Stimulated activated naive CD8-positive, alpha-beta T cell treated with anti-CD3 and anti-CD28 coated beads, Interleukin-15, Interleukin-2, amounts not matched to agents 100 ng/mL and 50 ng/mL, for 24 hours (primary cell): Measurements from ENCODE around the gene ALG2.
A peak's percentile ranks its signal among the peaks of the same experiment; 100 is the strongest.
"Not testable (repeated sequence)": the region's sequence is repeated elsewhere in the genome, so short reads cannot be mapped to it uniquely, and the experiment has no call there.

Experiments
- H3K27ac Mint-ChIP-seq: one replicate; pipeline ENCODE4 v1.8.0; 2021; ENCODE audit warnings: mild to moderate bottlenecking, mixed read lengths
- H3K27me3 Mint-ChIP-seq: one replicate; pipeline ENCODE4 v1.8.0; 2021; ENCODE audit warnings: mixed read lengths
- H3K36me3 Mint-ChIP-seq: one replicate; pipeline ENCODE4 v1.8.0; 2021; ENCODE audit warnings: low read depth, mixed read lengths
- H3K4me1 Mint-ChIP-seq: one replicate; pipeline ENCODE4 v1.8.0; 2021; ENCODE audit warnings: low read depth, mixed read lengths
- H3K4me3 Mint-ChIP-seq: one replicate; pipeline ENCODE4 v1.8.0; 2021; ENCODE audit warnings: mild to moderate bottlenecking, mixed read lengths
- H3K9me3 Mint-ChIP-seq: one replicate; pipeline ENCODE4 v1.8.0; 2021; ENCODE audit warnings: mixed read lengths

The ALG2 gene

DNA sequence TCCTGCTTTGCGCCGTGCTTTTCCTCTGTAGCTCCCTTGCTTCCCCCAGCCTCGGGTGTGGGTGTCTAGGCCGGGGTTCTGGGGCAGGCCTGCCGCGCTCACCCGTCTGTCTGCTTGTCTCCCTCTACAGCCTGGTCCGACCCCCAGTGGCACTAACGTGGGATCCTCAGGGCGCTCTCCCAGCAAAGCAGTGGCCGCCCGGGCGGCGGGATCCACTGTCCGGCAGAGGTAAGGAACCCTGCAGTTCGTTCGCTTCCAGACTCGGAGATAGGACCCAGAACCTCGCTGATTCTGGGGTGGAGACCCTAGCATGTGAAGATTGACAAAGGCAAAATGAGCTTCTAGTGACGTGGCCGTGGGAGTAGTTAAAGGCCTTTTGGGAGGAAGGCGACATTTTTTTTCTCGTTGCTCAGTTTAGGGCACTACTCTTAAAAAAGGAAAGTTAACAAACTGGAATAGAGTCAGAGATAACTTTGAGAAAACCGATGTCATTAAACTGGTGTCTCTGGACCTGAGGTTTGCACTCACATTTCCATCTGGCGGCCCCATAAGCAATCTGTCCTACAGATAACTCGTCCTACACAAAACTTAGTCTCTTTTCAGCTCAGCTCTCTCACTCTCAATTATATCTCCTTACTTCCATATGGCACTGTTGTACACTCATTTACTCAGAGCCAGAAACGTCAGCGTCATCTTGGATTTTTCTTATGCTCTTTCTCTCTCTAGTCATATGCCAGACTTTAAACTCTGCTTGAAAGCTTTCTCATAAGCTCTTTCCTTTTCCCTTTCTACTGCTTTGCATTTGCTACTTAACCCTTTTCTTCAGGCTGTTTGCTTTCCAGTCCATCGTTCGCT, 901 bp upstream of the ALG2 start:
- H3K4me3 Mint-ChIP-seq, result peak overlapping the region; percentile 94
- H3K27me3 Mint-ChIP-seq, result no peaks in the 10 kb centered on the region
- H3K27ac Mint-ChIP-seq, result peak overlapping the region; percentile 99
- no peaks in the 10 kb centered on the region for H3K9me3 Mint-ChIP-seq
- H3K36me3 Mint-ChIP-seq, result peaks cover 57% of the 10 kb centered on the region
- H3K4me1 Mint-ChIP-seq, result peaks cover 72% of the 10 kb centered on the region

- Mint-ChIP-seq H3K4me1 (peaks cover 75% of the 10 kb centered on the region), H3K36me3 (peaks cover 69% of the 10 kb centered on the region)
These were observed 499 bp downstream of the ALG2 start for GRCh38 chr9:99221266-99221620.

DNA sequence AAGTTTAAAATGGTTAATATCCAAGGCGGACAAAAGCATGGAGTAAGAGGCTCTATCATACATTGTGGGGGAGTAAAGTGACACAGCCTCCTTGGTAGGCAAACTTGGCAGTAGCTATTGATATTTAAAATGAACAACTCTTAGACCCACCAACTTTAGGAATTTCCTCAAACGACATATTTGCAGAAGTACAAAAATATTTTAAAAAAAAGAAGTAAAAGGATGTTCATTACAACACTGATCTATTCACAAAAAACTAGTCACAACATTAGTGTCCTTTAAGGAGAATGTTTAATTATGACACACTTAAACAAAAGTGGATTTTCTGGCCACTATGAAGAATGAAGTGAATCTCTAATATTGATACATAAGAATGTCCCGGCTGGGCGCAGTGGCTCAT, 1.7 kb downstream of the ALG2 start:
- H3K9me3 Mint-ChIP-seq, result no peaks in the 10 kb centered on the region
- no peak overlapping the region for H3K27ac Mint-ChIP-seq
- no peaks in the 10 kb centered on the region for H3K27me3 Mint-ChIP-seq
- peaks cover 69% of the 10 kb centered on the region for H3K36me3 Mint-ChIP-seq
- H3K4me3 Mint-ChIP-seq, result peak overlapping the region; percentile 78
- H3K4me1 Mint-ChIP-seq, result peaks cover 62% of the 10 kb centered on the region

More at GRCh38 chr9:99221266-99221620, 499 bp downstream of the ALG2 start:
- Mint-ChIP-seq H3K27me3 (no peaks in the 10 kb centered on the region), H3K4me3 (peak overlapping the region; percentile 94), H3K9me3 (no peaks in the 10 kb centered on the region), H3K27ac (peak overlapping the region; percentile 86)

DNA sequence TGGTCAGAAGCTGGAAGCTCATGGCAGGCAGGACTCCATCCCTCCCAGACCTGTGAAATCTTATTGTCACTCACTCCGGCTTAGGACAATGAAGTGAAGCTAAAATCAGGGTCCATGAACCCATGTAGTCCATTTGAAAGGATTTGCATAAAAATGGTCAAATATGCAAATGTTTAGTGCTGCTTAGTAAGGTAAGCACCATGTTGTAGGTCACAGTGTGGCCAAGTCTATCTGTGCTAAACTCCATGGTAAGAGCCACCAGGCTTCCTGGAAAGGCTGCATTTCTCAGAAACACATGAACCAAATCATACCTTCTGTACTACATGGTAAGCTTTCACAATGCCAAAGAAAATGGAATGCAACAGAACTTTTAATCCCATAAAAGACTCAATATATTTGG, 5.7 kb downstream of the ALG2 start:
- Mint-ChIP-seq H3K4me3 (no peak overlapping the region), H3K36me3 (peaks cover 53% of the 10 kb centered on the region), H3K4me1 (peaks cover 45% of the 10 kb centered on the region), H3K9me3 (no peaks in the 10 kb centered on the region), H3K27ac (no peak overlapping the region), H3K27me3 (no peaks in the 10 kb centered on the region)

- Mint-ChIP-seq H3K27me3 (peaks cover 4% of the 10 kb centered on the region), H3K36me3 (peaks cover 36% of the 10 kb centered on the region), H3K27ac (no peak overlapping the region), H3K9me3 (peaks cover 9% of the 10 kb centered on the region), H3K4me3 (no peak overlapping the region), H3K4me1 (peaks cover 21% of the 10 kb centered on the region)
These were observed 8.5 kb downstream of the ALG2 start for GRCh38 chr9:99213197-99213596.

DNA sequence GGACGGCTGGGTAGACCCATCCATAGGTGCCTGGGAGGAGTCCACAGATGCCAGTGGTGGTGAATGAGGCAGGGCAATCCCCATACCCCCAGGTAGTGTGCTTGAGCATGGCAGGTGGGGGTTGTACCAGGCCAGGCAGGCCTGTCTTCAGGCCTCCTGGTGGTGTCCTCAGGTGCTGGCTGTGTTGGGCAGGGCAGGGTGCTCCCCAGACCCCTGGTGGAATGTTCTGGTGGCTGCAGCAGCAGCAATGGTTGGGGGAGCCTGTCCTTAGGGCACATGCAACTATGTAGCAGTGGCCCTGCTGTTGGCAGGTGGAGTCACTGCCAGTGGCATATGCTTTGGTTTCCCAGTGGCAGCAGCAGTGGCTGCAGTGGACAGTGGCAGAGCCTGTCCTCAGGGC, 10.0 kb downstream of the ALG2 start:
- Mint-ChIP-seq H3K4me3 (no peak overlapping the region), H3K27me3 (peaks cover 4% of the 10 kb centered on the region), H3K4me1 (peaks cover 9% of the 10 kb centered on the region), H3K27ac (no peak overlapping the region), H3K36me3 (peaks cover 22% of the 10 kb centered on the region), H3K9me3 (peaks cover 9% of the 10 kb centered on the region)

- peaks cover 12% of the 10 kb centered on the region for H3K36me3 Mint-ChIP-seq
- H3K27me3 Mint-ChIP-seq, result peaks cover 5% of the 10 kb centered on the region
- H3K4me3 Mint-ChIP-seq, result no peak overlapping the region
- H3K4me1 Mint-ChIP-seq, result peaks cover 8% of the 10 kb centered on the region
- H3K27ac Mint-ChIP-seq, result no peak overlapping the region
- peaks cover 9% of the 10 kb centered on the region for H3K9me3 Mint-ChIP-seq
These were observed 11.2 kb downstream of the ALG2 start for GRCh38 chr9:99210572-99210971.

DNA sequence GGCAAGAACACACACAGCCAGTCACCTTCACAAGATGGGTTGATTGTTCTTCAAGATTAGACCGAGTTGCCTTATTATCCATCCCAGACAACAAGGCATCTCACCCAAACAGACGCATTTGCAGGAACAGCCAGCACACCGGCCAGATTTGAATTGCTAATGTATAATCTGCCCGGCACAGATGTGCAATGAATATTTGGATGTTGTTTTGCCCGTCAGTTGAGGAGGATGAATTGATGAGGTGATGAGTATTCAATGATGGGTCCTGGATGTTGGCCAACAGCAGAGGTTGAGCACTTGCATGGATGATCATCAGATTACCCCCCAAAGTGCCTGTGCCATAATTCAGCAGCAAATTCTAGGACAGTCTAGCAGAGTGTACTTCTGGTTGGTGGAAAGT, 20.1 kb downstream of the ALG2 start:
- peaks cover 3% of the 10 kb centered on the region for H3K27me3 Mint-ChIP-seq
- no peaks in the 10 kb centered on the region for H3K4me1 Mint-ChIP-seq
- no peaks in the 10 kb centered on the region for H3K9me3 Mint-ChIP-seq
- H3K4me3 Mint-ChIP-seq, result no peak overlapping the region
- no peak overlapping the region for H3K27ac Mint-ChIP-seq
- no peaks in the 10 kb centered on the region for H3K36me3 Mint-ChIP-seq

DNA sequence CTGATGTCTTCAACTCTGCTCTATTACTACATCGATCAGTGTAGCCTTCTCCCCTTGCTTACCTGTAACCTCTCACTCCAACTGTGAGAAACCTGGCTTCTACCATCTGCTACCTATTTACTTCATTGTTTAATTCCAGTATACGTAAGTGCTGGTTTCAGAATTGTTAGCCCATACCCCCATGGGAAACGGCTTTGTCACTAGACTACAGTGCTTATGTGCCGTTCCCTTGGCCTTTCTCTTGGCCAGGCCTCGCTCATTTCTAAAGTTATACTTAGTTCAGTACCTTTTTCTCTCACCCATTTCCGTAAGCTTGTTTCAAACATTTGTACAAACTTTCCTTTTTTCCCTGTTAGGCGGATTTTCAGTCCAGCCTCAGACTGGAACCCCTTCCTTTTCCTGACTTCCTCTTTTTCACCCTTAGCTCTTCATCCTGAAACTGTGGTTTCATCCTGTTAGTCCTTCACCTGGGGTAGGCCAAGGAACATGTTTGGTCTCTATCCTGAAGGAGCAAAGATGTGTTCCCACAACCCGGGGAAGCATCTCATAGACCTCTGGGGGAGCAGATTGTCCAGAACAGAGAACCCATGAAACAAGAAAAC, 21.7 kb downstream of the ALG2 start:
- Mint-ChIP-seq H3K9me3 (no peaks in the 10 kb centered on the region), H3K36me3 (no peaks in the 10 kb centered on the region), H3K4me1 (no peaks in the 10 kb centered on the region), H3K27ac (no peak overlapping the region), H3K27me3 (no peaks in the 10 kb centered on the region), H3K4me3 (no peak overlapping the region)

- Mint-ChIP-seq H3K9me3 (no peaks in the 10 kb centered on the region), H3K4me3 (no peak overlapping the region), H3K36me3 (no peaks in the 10 kb centered on the region), H3K27me3 (peaks cover 2% of the 10 kb centered on the region), H3K4me1 (peaks cover 7% of the 10 kb centered on the region), H3K27ac (no peak overlapping the region)
These were observed 23.8 kb downstream of the ALG2 start for GRCh38 chr9:99197987-99198386.

DNA sequence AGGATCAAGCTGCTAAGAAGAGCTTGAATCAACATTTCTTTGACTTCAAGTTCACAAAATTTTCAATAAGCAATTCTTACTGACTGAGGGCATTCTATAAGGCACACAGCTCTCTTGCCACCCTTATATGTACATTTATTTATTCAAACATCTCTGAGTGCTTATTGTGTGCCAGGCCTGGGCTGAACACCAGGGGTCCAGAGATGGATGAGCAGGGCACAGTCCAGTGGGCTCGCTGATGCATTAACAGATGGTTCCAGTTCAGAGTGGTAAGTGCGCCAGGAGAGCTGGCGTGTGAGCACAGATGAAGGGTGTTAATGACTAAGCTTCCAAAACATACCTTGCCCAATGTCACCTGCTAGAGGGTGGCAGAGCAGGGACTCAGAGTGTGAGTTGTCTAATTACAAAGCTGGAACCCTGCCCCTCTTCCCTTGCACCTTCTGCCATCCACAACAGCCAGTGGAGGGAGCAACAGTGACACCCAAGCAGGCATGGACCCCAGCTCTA, 24.6 kb downstream of the ALG2 start:
- Mint-ChIP-seq H3K9me3 (no peaks in the 10 kb centered on the region), H3K4me3 (no peak overlapping the region), H3K4me1 (peaks cover 9% of the 10 kb centered on the region), H3K36me3 (no peaks in the 10 kb centered on the region), H3K27me3 (peaks cover 7% of the 10 kb centered on the region), H3K27ac (no peak overlapping the region)

DNA sequence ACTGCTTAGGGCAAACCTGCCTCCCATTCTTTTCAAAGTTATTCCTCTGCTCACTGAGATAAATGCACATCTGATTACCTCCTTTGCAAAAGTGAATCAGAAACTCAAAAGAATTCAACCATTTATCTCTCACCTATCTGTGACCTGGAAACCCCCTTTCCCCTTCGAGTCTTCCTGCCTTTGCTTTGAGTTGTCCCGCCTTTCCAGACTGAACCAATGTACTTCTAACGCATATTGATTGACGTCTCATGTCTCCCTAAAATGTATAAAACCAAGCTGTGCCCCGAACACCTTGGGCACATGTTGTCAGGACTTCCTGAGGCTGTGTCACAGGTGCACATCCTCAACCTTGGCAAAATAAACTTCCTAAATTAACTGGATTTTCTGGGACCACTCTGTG, 25.3 kb downstream of the ALG2 start:
- H3K4me1 Mint-ChIP-seq, H3K27ac Mint-ChIP-seq, H3K36me3 Mint-ChIP-seq, H3K4me3 Mint-ChIP-seq, H3K27me3 Mint-ChIP-seq, H3K9me3 Mint-ChIP-seq: not testable (repeated sequence)

DNA sequence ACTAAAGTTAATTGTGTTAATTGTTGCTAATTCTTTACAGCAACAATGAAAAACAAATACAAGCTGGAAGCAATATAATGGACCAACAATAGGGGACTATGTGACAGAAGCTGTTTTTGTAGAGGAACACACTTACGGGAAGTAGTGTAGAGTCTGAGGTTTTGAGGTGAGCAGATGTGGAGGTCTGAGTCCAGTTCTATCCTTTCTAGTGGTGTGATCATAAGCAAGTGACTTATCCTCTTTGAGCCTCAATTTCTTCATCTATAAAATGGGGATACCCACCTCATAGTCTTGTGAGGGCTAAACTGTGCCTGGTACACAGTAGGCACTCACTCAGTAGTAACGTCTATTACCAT, 28.3 kb downstream of the ALG2 start:
- H3K4me3 Mint-ChIP-seq, result no peak overlapping the region
- H3K27ac Mint-ChIP-seq, result no peak overlapping the region
- H3K4me1 Mint-ChIP-seq, result peaks cover 9% of the 10 kb centered on the region
- H3K36me3 Mint-ChIP-seq, result no peaks in the 10 kb centered on the region
- peaks cover 11% of the 10 kb centered on the region for H3K27me3 Mint-ChIP-seq
- no peaks in the 10 kb centered on the region for H3K9me3 Mint-ChIP-seq

DNA sequence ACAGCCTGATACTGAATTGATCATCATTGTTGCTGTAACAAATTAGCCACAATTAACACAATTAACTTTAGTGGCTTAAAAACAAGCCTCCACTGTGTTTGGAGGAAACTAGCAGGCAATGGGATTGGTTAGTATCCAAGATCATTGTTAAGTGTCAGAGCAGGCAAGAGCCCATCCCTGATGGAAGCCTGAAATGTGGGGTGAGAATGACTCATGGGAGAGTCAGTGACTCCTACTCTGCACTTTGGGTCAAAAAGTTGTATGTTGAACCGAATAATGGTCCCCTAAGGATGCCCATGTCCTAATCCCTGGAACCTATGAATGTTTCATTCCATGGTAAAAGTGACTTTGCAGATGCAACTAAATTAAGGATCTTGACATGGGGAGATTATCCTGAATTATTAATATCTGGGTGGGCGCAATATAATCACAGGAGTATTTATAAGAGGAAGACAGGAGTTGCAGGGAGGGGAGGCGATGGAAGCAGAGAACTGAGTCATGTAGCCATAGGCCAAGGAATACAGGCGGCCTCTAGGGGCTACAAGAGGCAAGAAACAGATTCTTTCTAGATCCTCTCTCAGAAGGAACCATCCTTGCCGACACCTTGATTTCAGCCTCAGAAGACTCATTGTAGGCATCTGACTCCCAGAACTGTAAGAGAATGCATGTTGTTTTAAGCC, 28.8 kb downstream of the ALG2 start:
- H3K9me3 Mint-ChIP-seq, result no peaks in the 10 kb centered on the region
- H3K27me3 Mint-ChIP-seq, result peaks cover 11% of the 10 kb centered on the region
- peaks cover 10% of the 10 kb centered on the region for H3K4me1 Mint-ChIP-seq
- H3K4me3 Mint-ChIP-seq, result no peak overlapping the region
- no peak overlapping the region for H3K27ac Mint-ChIP-seq
- no peaks in the 10 kb centered on the region for H3K36me3 Mint-ChIP-seq

DNA sequence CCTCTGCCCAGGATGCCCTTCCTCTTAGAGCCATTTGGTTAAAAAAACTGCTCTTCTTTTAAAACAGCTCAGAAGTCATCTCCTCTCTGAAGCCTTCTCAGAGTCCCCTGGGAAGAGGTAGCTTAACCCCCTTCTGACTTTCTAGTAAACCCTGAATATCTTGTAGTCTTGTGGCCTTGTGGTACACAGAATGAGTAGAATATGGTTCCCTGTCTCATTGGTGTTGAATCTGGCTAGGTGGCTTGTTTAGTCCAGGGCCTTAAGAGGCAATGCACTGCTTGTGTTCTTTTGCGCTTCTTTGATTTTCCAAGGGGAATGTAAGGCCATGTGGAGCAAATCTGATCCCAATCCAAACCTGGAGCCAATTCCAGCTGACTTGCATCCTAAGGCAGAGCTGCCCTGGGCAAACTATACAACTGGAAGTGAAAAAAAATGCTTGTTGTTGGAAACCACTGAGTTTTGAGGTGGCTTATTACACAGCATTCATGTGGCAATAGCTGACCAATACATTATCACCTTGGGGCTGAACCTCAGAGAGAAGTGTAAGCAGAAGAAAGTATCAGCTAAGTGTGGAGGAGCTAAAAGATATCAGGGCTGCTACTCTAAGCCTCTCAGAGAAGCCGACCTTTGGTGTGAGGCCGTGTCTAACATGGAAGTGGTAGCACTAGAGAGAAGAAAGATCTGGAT, 31.0 kb downstream of the ALG2 start:
- H3K4me3 Mint-ChIP-seq, result no peak overlapping the region
- no peaks in the 10 kb centered on the region for H3K36me3 Mint-ChIP-seq
- H3K4me1 Mint-ChIP-seq, result peaks cover 16% of the 10 kb centered on the region
- no peak overlapping the region for H3K27ac Mint-ChIP-seq
- no peaks in the 10 kb centered on the region for H3K9me3 Mint-ChIP-seq
- peaks cover 11% of the 10 kb centered on the region for H3K27me3 Mint-ChIP-seq
